GM12875 (cell line): ENCODE results near the gene CCDC192.

ENCODE experiments used
- H3K4me3 ChIP-seq: one replicate; pipeline ENCODE4 v1.5.1; 2011; ENCODE audit warnings: low read depth, low read length, control low read depth
- CTCF ChIP-seq: IDR thresholded peaks from 2 replicates; pipeline ENCODE4 v1.5.1; 2011; ENCODE audit warnings: low read depth, mild to moderate bottlenecking, control low read depth, inconsistent platforms, low read length, moderate library complexity, borderline replicate concordance; ENCODE audit not compliant: insufficient read depth

The CCDC192 gene

DNA sequence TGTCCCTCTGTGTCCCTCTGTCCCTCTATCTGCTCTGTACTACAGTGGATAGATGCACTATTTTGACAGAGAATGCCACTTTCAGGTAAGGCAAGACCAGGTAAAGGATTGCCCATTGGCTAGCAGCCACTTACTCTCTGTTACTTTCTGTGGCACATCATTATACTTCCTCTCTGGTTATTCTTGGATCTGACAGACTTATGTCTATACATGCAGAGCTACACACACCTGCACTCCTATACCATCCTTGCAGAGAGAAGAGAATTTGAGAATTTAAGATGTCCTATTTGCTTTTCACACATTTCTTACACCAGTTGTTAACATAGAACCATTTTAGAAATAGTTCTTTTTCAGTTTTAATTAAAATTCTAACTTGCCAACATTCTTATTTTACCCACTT lies 216.6 kb downstream of the CCDC192 start:
- TF ChIP-seq CTCF: no peak
- no peak overlapping the region for H3K4me3 ChIP-seq

GRCh38 chr5:127920936-127921335 lies 217.7 kb downstream of the CCDC192 start:
- no peak overlapping the region for H3K4me3 ChIP-seq
- no peak for TF ChIP-seq CTCF

- no peak overlapping the region for H3K4me3 ChIP-seq
- no peak for TF ChIP-seq CTCF
Observed at GRCh38 chr5:127922603-127923002, 219.4 kb downstream of the CCDC192 start.

- H3K4me3 ChIP-seq: no peak overlapping the region
- TF ChIP-seq CTCF: no peak
Observed at GRCh38 chr5:127923804-127924570, 220.8 kb downstream of the CCDC192 start.

DNA sequence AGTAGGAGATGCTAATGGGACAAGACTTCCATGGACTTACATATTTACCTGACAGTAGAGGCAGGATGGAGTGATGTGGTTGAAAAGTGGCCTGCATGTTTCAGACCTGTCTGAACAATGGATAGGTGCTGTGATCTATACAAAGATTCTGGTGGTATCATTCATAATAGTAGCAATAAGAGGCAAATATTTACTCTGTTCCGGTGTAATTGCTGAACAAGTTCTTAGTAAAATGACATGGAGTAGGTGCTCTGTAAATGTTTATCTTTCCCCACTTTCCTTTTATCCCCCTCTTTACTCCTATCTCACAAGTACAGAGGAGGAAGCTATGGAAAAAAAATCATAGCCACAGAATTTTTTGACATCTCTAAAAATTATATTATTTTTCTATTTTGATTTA lies 221.4 kb downstream of the CCDC192 start:
- no peak overlapping the region for H3K4me3 ChIP-seq
- no peak for TF ChIP-seq CTCF

DNA sequence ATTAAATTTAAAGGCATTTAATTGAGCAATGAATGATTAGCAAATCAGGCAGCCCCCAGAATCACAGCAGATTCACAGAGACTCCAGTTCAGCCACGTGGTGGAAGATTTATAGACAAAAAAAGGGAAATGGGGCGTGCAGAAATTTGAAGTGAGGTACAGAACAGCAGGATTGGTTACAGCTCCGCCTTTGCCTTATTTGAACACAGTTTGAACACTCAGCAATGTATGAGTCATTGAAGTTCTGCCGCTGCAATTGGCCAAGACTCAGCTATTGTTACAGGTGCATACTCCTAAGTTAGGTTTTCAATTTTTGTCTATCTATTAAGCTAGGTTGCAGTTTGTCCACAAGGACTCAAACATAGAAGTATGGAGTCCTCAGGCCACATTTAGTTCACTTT lies 222.7 kb downstream of the CCDC192 start:
- no peak overlapping the region for H3K4me3 ChIP-seq
- no peak for TF ChIP-seq CTCF

GRCh38 chr5:127926974-127927373 lies 223.8 kb downstream of the CCDC192 start:
- H3K4me3 ChIP-seq: no peak overlapping the region
- no peak for TF ChIP-seq CTCF
